Trophoblast cell (in vitro differentiated cells and primary cell): Measurements from ENCODE around the gene ESD.

Source experiments
- DNase-seq, 2 donors: peaks; one replicate each; pipeline ENCODE4 v3.0.0-alpha.2; 2016
- H2AFZ ChIP-seq: 2 replicates; pipeline ENCODE4 v1.6.1; 2013; ENCODE audit warnings: low read length, moderate library complexity, mild to moderate bottlenecking; ENCODE audit not compliant: insufficient read depth, poor library complexity
- H2AK5ac ChIP-seq: 2 replicates; pipeline ENCODE4 v1.6.1; 2013; ENCODE audit warnings: mild to moderate bottlenecking, low read length
- H2BK120ac ChIP-seq: 2 replicates; pipeline ENCODE4 v1.6.1; 2013; ENCODE audit warnings: low read length, mild to moderate bottlenecking, moderate library complexity; ENCODE audit not compliant: insufficient read depth, poor library complexity
- H2BK12ac ChIP-seq: 2 replicates; pipeline ENCODE4 v1.6.1; 2013; ENCODE audit warnings: mild to moderate bottlenecking, low read length, moderate library complexity
- H2BK5ac ChIP-seq: 2 replicates; pipeline ENCODE4 v1.6.1; 2013; ENCODE audit warnings: low read length, low read depth, moderate library complexity, mild to moderate bottlenecking; ENCODE audit not compliant: poor library complexity
- H3K14ac ChIP-seq: 2 replicates; pipeline ENCODE4 v1.6.1; 2013; ENCODE audit warnings: mild to moderate bottlenecking, low read length
- H3K18ac ChIP-seq: 2 replicates; pipeline ENCODE4 v1.6.1; 2013; ENCODE audit warnings: mild to moderate bottlenecking, low read length
- H3K23ac ChIP-seq: 2 replicates; pipeline ENCODE4 v1.6.1; 2013; ENCODE audit warnings: low read length
- H3K27ac ChIP-seq: 2 replicates; pipeline ENCODE4 v1.5.1; 2013; ENCODE audit warnings: low read depth, mild to moderate bottlenecking, inconsistent platforms, low read length, moderate library complexity
- H3K27me3 ChIP-seq: 2 replicates; pipeline ENCODE4 v1.6.1; 2013; ENCODE audit warnings: inconsistent platforms, mild to moderate bottlenecking, low read length, moderate library complexity; ENCODE audit not compliant: insufficient read depth
- H3K36me3 ChIP-seq, 2 experiments: 1 replicate in 1 of 2; 2 replicates in 1 of 2; pipeline ENCODE4 v1.6.1; 2013; ENCODE audit warnings: low read length in 2 of 2, mild to moderate bottlenecking in 2 of 2, moderate library complexity in 1 of 2; ENCODE audit not compliant: insufficient read depth in 2 of 2, control insufficient read depth in 1 of 2
- H3K4ac ChIP-seq: 2 replicates; pipeline ENCODE4 v1.6.1; 2013; ENCODE audit warnings: low read depth, mild to moderate bottlenecking, low read length, moderate library complexity
- H3K4me1 ChIP-seq, 2 experiments: 1 replicate in 1 of 2; 2 replicates in 1 of 2; pipeline ENCODE4 v1.6.1; 2013; ENCODE audit warnings: low read length in 2 of 2, mild to moderate bottlenecking in 2 of 2, moderate library complexity in 1 of 2; ENCODE audit not compliant: insufficient read depth in 2 of 2, control insufficient read depth in 1 of 2
- H3K4me2 ChIP-seq: 2 replicates; pipeline ENCODE4 v1.6.1; 2013; ENCODE audit warnings: inconsistent platforms, mild to moderate bottlenecking, low read length, moderate library complexity
- H3K4me3 ChIP-seq: 2 replicates; pipeline ENCODE4 v1.5.1; 2013; ENCODE audit warnings: mild to moderate bottlenecking, low read depth, low read length, inconsistent platforms
- H3K79me1 ChIP-seq: one replicate; pipeline ENCODE4 v1.6.1; 2013; ENCODE audit warnings: low read length
- H3K79me2 ChIP-seq: 2 replicates; pipeline ENCODE4 v1.6.1; 2013; ENCODE audit warnings: low read length, mild to moderate bottlenecking; ENCODE audit not compliant: control insufficient read depth, insufficient read depth, poor library complexity
- H3K9ac ChIP-seq: 2 replicates; pipeline ENCODE4 v1.6.1; 2013; ENCODE audit warnings: mild to moderate bottlenecking, low read length
- H3K9me3 ChIP-seq: 2 replicates; pipeline ENCODE4 v1.6.1; 2013; ENCODE audit warnings: low read depth, mild to moderate bottlenecking, control low read depth, inconsistent platforms, low read length; ENCODE audit not compliant: insufficient read depth
- H4K12ac ChIP-seq: 2 replicates; pipeline ENCODE4 v1.6.1; 2013; ENCODE audit warnings: low read depth, mild to moderate bottlenecking, low read length, moderate library complexity
- H4K8ac ChIP-seq: 2 replicates; pipeline ENCODE4 v1.6.1; 2013; ENCODE audit warnings: low read depth, mild to moderate bottlenecking, low read length, moderate library complexity
- H4K91ac ChIP-seq: one replicate; pipeline ENCODE4 v1.6.1; 2013; ENCODE audit warnings: low read depth, mild to moderate bottlenecking, low read length, moderate library complexity
- WGBS: extraction: QIAGEN DNeasy Blood & Tissue Kit; methylation state at CpG from one replicate; pipeline ENCODE4 v1.1.7; 2013; ENCODE audit warnings: missing lambda C conversion rate; ENCODE audit not compliant: insufficient read length, insufficient coverage; ENCODE audit errors: extremely low coverage; 5-methylcytosine and 5-hydroxymethylcytosine counted together

The ESD gene

GRCh38 chr13:46751811-46752635 lies 44.9 kb downstream of the ESD start:
- no CpG with 5 or more reads among the region's 7 CpGs for WGBS

GRCh38 chr13:46749951-46750350 lies 47.0 kb downstream of the ESD start:
- no peak for DNase-seq
- H4K91ac ChIP-seq = no peak overlapping the region
- no peak overlapping the region for H3K23ac ChIP-seq
- no peak overlapping the region for H3K4me2 ChIP-seq
- no peaks in the 10 kb centered on the region for H3K79me2 ChIP-seq
- no peak overlapping the region for H3K18ac ChIP-seq
- H3K79me1 ChIP-seq = no peaks in the 10 kb centered on the region
- peaks cover 12 to 34% of the 10 kb centered on the region in 2 experiments for H3K36me3 ChIP-seq
- no peak overlapping the region for H2AFZ ChIP-seq
- H3K4me3 ChIP-seq = no peak overlapping the region
- no peak overlapping the region for H2BK12ac ChIP-seq
- H2BK5ac ChIP-seq = no peak overlapping the region
- no CpG with 5 or more reads among the region's 2 CpGs for WGBS
- H3K27ac ChIP-seq = no peak overlapping the region
- H3K9ac ChIP-seq = no peak overlapping the region
- H2BK120ac ChIP-seq = no peak overlapping the region
- no peak overlapping the region for H4K12ac ChIP-seq
- H3K14ac ChIP-seq = no peak overlapping the region
- H4K8ac ChIP-seq = no peak overlapping the region
- H3K9me3 ChIP-seq = peaks cover 2% of the 10 kb centered on the region
- H3K4me1 ChIP-seq = peaks cover 5 to 6% of the 10 kb centered on the region in 2 experiments
- H3K27me3 ChIP-seq = no peaks in the 10 kb centered on the region
- no peak overlapping the region for H2AK5ac ChIP-seq
- H3K4ac ChIP-seq = no peak overlapping the region

More at GRCh38 chr13:46751811-46752635, 44.9 kb downstream of the ESD start:
- peak in 1 of 2 donors; percentile 13 for DNase-seq
- Histone ChIP-seq H3K14ac (no peak overlapping the region), H2BK12ac (no peak overlapping the region), H3K27me3 (no peaks in the 10 kb centered on the region), H4K12ac (no peak overlapping the region), H2BK120ac (no peak overlapping the region), H3K27ac (no peak overlapping the region), H3K23ac (no peak overlapping the region), H3K9ac (no peak overlapping the region), H3K9me3 (no peaks in the 10 kb centered on the region), H3K18ac (no peak overlapping the region), H2BK5ac (no peak overlapping the region), H3K4me3 (no peak overlapping the region), H4K8ac (no peak overlapping the region), H3K79me2 (no peaks in the 10 kb centered on the region), H3K4ac (no peak overlapping the region), H3K4me1 (peaks cover 3% of the 10 kb centered on the region in 2 experiments), H3K79me1 (no peaks in the 10 kb centered on the region), H2AFZ (no peak overlapping the region), H2AK5ac (no peak overlapping the region), H4K91ac (no peak overlapping the region), H3K36me3 (peaks cover 12 to 26% of the 10 kb centered on the region in 2 experiments), H3K4me2 (no peak overlapping the region)

DNA sequence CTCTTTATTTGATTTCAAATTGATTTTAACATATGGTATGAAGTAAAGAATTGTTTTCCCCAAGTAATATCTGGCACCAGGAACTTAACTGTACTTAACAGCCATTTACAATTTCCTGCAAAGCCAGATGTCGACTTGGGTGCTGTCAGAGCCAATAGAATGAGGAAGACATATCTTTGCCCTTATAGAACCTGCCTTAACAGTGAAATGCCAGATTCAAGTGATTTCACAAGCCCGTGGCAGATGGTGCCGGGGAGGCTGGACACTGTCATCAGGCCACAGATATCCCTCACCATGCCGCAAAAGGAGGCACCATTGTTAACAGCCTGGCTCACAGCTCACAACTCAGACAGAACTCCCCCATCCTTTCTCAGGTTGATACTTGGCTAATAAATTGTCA lies 48.7 kb downstream of the ESD start:
- Histone ChIP-seq H3K14ac (no peak overlapping the region), H3K4me3 (no peak overlapping the region), H2AFZ (no peak overlapping the region), H3K9ac (no peak overlapping the region), H4K12ac (no peak overlapping the region), H2BK5ac (no peak overlapping the region), H2BK12ac (no peak overlapping the region), H4K91ac (no peak overlapping the region), H3K79me2 (no peaks in the 10 kb centered on the region), H3K79me1 (no peaks in the 10 kb centered on the region), H3K4ac (no peak overlapping the region), H3K4me2 (no peak overlapping the region), H3K18ac (no peak overlapping the region), H2AK5ac (no peak overlapping the region), H3K23ac (no peak overlapping the region), H2BK120ac (no peak overlapping the region), H3K9me3 (peaks cover 2% of the 10 kb centered on the region), H3K27ac (no peak overlapping the region), H3K27me3 (no peaks in the 10 kb centered on the region), H3K4me1 (peaks cover 5 to 6% of the 10 kb centered on the region in 2 experiments), H4K8ac (no peak overlapping the region), H3K36me3 (peaks cover 13 to 36% of the 10 kb centered on the region in 2 experiments)
- DNase-seq = peak; percentile 81 to 88
- WGBS = no CpG with 5 or more reads among the region's 4 CpGs

- no CpG with 5 or more reads among the region's 8 CpGs for WGBS
- H4K91ac ChIP-seq = no peak overlapping the region
- no peaks in the 10 kb centered on the region for H3K79me2 ChIP-seq
- peaks cover 5 to 6% of the 10 kb centered on the region in 2 experiments for H3K4me1 ChIP-seq
- no peak overlapping the region for H2BK120ac ChIP-seq
- no peaks in the 10 kb centered on the region for H3K27me3 ChIP-seq
- no peak overlapping the region for H4K12ac ChIP-seq
- peaks cover 2% of the 10 kb centered on the region for H3K9me3 ChIP-seq
- peak; percentile 80 to 92 for DNase-seq
- no peak overlapping the region for H3K18ac ChIP-seq
- H2BK5ac ChIP-seq = no peak overlapping the region
- H4K8ac ChIP-seq = no peak overlapping the region
- H3K4me3 ChIP-seq = no peak overlapping the region
- H3K4me2 ChIP-seq = no peak overlapping the region
- no peak overlapping the region for H3K27ac ChIP-seq
- H3K4ac ChIP-seq = no peak overlapping the region
- no peak overlapping the region for H2AFZ ChIP-seq
- no peak overlapping the region for H3K23ac ChIP-seq
- no peak overlapping the region for H2AK5ac ChIP-seq
- peaks cover 15 to 37% of the 10 kb centered on the region in 2 experiments for H3K36me3 ChIP-seq
- H3K14ac ChIP-seq = no peak overlapping the region
- H3K79me1 ChIP-seq = no peaks in the 10 kb centered on the region
- H3K9ac ChIP-seq = no peak overlapping the region
- H2BK12ac ChIP-seq = no peak overlapping the region
These were observed 49.7 kb downstream of the ESD start for GRCh38 chr13:46747031-46747820.
